Neuron (in vitro differentiated cells): ENCODE measurements around the gene NME4.
"Not testable (repeated sequence)": the region's sequence is repeated elsewhere in the genome, so short reads cannot be mapped to it uniquely, and the experiment has no call there.

ENCODE experiments used
- H2AFZ ChIP-seq: one replicate; pipeline ENCODE4 v1.6.1; 2013; ENCODE audit warnings: low read depth, mild to moderate bottlenecking, inconsistent platforms, low read length, moderate library complexity
- H3K27me3 ChIP-seq: one replicate; pipeline ENCODE4 v1.6.1; 2013; ENCODE audit warnings: low read length; ENCODE audit not compliant: insufficient read depth
- H3K36me3 ChIP-seq: one replicate; pipeline ENCODE4 v1.6.1; 2013; ENCODE audit warnings: low read length; ENCODE audit not compliant: insufficient read depth
- H3K4me1 ChIP-seq: one replicate; pipeline ENCODE4 v1.6.1; 2013; ENCODE audit warnings: low read length; ENCODE audit not compliant: insufficient read depth
- H3K4me3 ChIP-seq: 2 replicates; pipeline ENCODE4 v1.5.1; 2013; ENCODE audit warnings: mild to moderate bottlenecking, low read length, moderate library complexity
- H3K9me3 ChIP-seq: one replicate; pipeline ENCODE4 v1.6.1; 2013; ENCODE audit warnings: low read length

The NME4 gene

GRCh38 chr16:397135-397661, at the start of gene NME4:
Gene NME4 (plus strand): TSS chr16:397199. CDS start chr16:397223, 24 bp downstream.
- Histone ChIP-seq H3K27me3 (no peaks in the 10 kb centered on the region), H2AFZ (peak within 1 kb of the TSS; percentile 79), H3K4me1 (peaks cover 14% of the 10 kb centered on the region), H3K4me3 (peak within 1 kb of the TSS; percentile 89), H3K36me3 (peaks cover 17% of the 10 kb centered on the region), H3K9me3 (no peaks in the 10 kb centered on the region)

- H3K27me3 ChIP-seq = no peaks in the 10 kb centered on the region
- peaks cover 33% of the 10 kb centered on the region for H3K9me3 ChIP-seq
- H3K4me1 ChIP-seq = peaks cover 4% of the 10 kb centered on the region
- no peak overlapping the region for H3K4me3 ChIP-seq
- H3K36me3 ChIP-seq = peaks cover 50% of the 10 kb centered on the region
- no peak overlapping the region for H2AFZ ChIP-seq
Observed at GRCh38 chr16:347203-347602, 49.8 kb upstream of the NME4 start.

- not testable (repeated sequence) for H2AFZ ChIP-seq, H3K4me1 ChIP-seq, H3K4me3 ChIP-seq, H3K27me3 ChIP-seq
- peaks cover 26% of the 10 kb centered on the region for H3K9me3 ChIP-seq
- peaks cover 40% of the 10 kb centered on the region for H3K36me3 ChIP-seq
Observed at GRCh38 chr16:348495-348894, 48.5 kb upstream of the NME4 start.

- peaks cover 40% of the 10 kb centered on the region for H3K36me3 ChIP-seq
- H3K9me3 ChIP-seq = peaks cover 26% of the 10 kb centered on the region
- peaks cover 4% of the 10 kb centered on the region for H3K4me1 ChIP-seq
- no peaks in the 10 kb centered on the region for H3K27me3 ChIP-seq
- H2AFZ ChIP-seq = no peak overlapping the region
- H3K4me3 ChIP-seq = no peak overlapping the region
Observed at GRCh38 chr16:349211-349610, 47.8 kb upstream of the NME4 start.

GRCh38 chr16:350203-350602, 46.8 kb upstream of the NME4 start:
- Histone ChIP-seq H3K4me1 (peaks cover 4% of the 10 kb centered on the region), H3K9me3 (peaks cover 19% of the 10 kb centered on the region), H3K27me3 (no peaks in the 10 kb centered on the region), H2AFZ (no peak overlapping the region), H3K4me3 (no peak overlapping the region), H3K36me3 (peaks cover 31% of the 10 kb centered on the region)

GRCh38 chr16:351804-352520, 45.0 kb upstream of the NME4 start:
- no peak overlapping the region for H2AFZ ChIP-seq
- H3K4me3 ChIP-seq = peak overlapping the region; percentile 90
- H3K36me3 ChIP-seq = peaks cover 14% of the 10 kb centered on the region
- H3K4me1 ChIP-seq = peaks cover 4% of the 10 kb centered on the region
- H3K9me3 ChIP-seq = peaks cover 6% of the 10 kb centered on the region
- no peaks in the 10 kb centered on the region for H3K27me3 ChIP-seq

GRCh38 chr16:352547-353403, 44.2 kb upstream of the NME4 start, which contains the start of gene AXIN1:
Gene AXIN1 (minus strand): TSS chr16:352723. CDS start chr16:347025, 5,698 bp downstream.
- Histone ChIP-seq H3K27me3 (no peaks in the 10 kb centered on the region), H3K4me3 (peak within 1 kb of the TSS; percentile 90), H3K9me3 (no peaks in the 10 kb centered on the region), H3K36me3 (peaks cover 7% of the 10 kb centered on the region), H2AFZ (peak within 1 kb of the TSS; percentile 40), H3K4me1 (peaks cover 4% of the 10 kb centered on the region)

- H3K9me3 ChIP-seq = no peaks in the 10 kb centered on the region
- H3K4me3 ChIP-seq = peak overlapping the region; percentile 43
- H3K4me1 ChIP-seq = peaks cover 4% of the 10 kb centered on the region
- H2AFZ ChIP-seq = peak overlapping the region; percentile 40
- H3K27me3 ChIP-seq = no peaks in the 10 kb centered on the region
- H3K36me3 ChIP-seq = peaks cover 7% of the 10 kb centered on the region
Observed at GRCh38 chr16:353404-354290, 43.4 kb upstream of the NME4 start.

GRCh38 chr16:354291-354881, 42.6 kb upstream of the NME4 start:
- H3K27me3 ChIP-seq = no peaks in the 10 kb centered on the region
- H3K36me3 ChIP-seq = peaks cover 7% of the 10 kb centered on the region
- H3K9me3 ChIP-seq = no peaks in the 10 kb centered on the region
- H3K4me1 ChIP-seq = peaks cover 4% of the 10 kb centered on the region
- no peak overlapping the region for H3K4me3 ChIP-seq
- no peak overlapping the region for H2AFZ ChIP-seq

- H3K9me3 ChIP-seq = no peaks in the 10 kb centered on the region
- peaks cover 4% of the 10 kb centered on the region for H3K4me1 ChIP-seq
- H3K27me3 ChIP-seq = no peaks in the 10 kb centered on the region
- no peak overlapping the region for H3K4me3 ChIP-seq
- no peak overlapping the region for H2AFZ ChIP-seq
- H3K36me3 ChIP-seq = peaks cover 6% of the 10 kb centered on the region
Observed at GRCh38 chr16:354971-355461, 42.0 kb upstream of the NME4 start.

- H3K4me1 ChIP-seq = no peaks in the 10 kb centered on the region
Observed at GRCh38 chr16:356741-357140, 40.3 kb upstream of the NME4 start.

More at GRCh38 chr16:356741-357140, 40.3 kb upstream of the NME4 start:
- Histone ChIP-seq H3K27me3 (no peaks in the 10 kb centered on the region), H2AFZ (no peak overlapping the region), H3K9me3 (no peaks in the 10 kb centered on the region), H3K4me3 (no peak overlapping the region), H3K36me3 (no peaks in the 10 kb centered on the region)
